ENCODE measurements around the gene POLR1H.

- no peak for TF ChIP-seq CTCF (IDR thresholded peaks at IDR 0.05)
- no peak for TF ChIP-seq POLR2A (IDR thresholded peaks at IDR 0.05)
These were observed 37.1 kb downstream of the POLR1H start for GRCh38 chr6:30097902-30098768.

Data from Peyer's patch (tissue), 4 donors.